HG02763 (cell line): Measurements from ENCODE around the gene MYCBP2.
"Not testable (repeated sequence)": the region's sequence is repeated elsewhere in the genome, so short reads cannot be mapped to it uniquely, and the experiment has no call there.

Experiments
- ATAC-seq: cut with Tn5 transposase; IDR thresholded peaks from one replicate; pipeline ENCODE4 v1.9.1; 2021; ENCODE audit warnings: mild to moderate bottlenecking, moderate library complexity; ENCODE audit not compliant: unreplicated experiment

The MYCBP2 gene

DNA sequence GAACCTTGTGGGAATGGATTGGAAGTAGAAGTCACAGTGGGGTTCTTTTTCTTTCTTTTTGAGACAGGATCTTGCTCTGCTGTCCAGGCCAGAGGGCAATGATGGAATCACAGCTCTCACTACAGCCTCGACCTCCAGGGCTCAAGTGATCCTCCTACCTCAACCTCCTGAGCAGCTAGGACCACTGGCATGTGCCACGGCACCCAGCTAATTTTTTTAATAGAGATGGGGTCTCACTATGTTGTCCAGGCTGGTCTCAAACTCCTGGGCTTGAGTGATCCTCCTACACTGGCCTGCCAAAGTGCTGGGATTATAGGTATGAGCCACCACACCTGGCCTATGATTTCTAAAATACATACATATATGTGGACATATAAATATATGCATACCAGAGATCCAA is 111.4 kb downstream of the MYCBP2 start:
- ATAC-seq = no peak

DNA sequence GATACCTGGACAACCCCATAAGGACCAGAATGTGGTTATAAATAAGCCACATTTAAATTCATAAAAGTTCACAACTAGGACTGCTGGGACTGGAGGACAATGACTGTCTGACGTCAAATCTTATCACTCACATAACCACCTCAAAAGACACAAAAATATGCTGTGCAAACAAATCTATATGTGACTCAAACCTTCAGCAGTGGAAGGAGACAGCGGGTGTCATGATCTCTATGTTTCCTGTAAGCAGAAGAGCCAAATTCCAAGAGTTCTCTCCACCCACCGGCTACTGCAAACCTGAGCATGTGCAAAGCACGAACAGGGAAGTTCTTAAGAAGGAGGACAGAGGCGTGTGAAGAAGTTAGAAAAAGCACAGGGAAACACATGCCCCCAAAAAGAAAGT is 113.2 kb downstream of the MYCBP2 start:
- ATAC-seq = no peak

DNA sequence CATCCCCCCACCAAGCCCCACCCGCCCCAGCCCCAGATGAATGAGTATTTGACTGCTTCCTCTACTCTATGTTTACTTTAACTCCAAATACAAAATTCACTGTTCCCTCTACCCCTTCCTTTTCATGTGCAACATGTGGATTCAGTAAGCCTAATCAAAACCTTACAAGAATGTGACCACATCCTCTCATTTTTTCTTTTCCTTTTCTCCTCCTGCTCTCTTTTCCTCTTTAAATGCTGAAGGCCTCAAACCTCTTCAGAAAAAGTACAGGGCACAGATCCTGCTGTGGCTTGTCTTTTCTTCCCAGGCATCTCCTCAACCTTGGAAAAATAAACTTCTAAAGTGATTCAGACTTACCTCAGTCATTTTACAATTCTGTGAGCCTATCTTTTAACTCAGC is 119.0 kb downstream of the MYCBP2 start:
- no peak for ATAC-seq

DNA sequence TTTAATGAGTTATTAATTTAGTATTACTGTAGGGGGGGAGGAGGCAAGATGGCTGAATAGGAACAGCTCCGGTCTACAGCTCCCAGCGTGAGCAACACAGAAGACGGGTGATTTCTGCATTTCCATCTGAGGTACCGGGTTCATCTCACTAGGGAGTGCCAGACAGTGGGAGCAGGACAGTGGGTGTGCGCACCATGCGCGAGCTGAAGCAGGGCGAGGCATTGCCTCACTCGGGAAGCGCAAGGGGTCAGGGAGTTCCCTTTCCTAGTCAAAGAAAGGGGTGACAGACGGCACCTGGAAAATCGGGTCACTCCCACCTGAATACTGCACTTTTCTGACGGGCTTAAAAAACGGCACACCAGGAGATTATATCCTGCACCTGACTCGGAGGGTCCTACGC is 127.9 kb downstream of the MYCBP2 start:
- not testable (repeated sequence) for ATAC-seq

DNA sequence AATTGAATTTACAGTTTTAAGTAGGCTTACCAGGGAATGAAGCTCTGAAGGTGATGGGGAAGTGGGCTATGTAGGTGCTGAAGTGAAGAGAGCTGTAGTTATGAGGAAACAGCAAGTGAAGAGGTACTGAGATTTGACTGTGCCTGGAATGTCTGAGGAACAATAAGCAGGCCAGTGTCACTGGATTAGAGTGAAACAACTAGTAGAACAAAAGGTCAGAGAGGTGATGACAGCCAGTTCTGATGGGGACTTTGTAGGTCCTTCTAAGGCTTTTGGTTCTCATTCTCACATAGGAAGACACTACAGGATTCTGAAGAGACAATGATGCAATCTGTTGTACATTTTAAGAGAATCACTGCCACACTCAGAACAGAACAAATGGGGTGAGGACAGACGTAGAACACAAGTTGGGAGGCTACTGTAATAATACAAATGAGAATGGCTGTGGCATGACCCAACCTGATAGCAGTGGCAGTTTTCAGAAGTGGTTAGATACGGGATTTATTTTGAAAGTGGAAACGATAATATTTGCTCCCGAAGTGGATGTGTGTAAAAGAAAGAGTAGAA is 130.8 kb downstream of the MYCBP2 start:
- no peak for ATAC-seq

DNA sequence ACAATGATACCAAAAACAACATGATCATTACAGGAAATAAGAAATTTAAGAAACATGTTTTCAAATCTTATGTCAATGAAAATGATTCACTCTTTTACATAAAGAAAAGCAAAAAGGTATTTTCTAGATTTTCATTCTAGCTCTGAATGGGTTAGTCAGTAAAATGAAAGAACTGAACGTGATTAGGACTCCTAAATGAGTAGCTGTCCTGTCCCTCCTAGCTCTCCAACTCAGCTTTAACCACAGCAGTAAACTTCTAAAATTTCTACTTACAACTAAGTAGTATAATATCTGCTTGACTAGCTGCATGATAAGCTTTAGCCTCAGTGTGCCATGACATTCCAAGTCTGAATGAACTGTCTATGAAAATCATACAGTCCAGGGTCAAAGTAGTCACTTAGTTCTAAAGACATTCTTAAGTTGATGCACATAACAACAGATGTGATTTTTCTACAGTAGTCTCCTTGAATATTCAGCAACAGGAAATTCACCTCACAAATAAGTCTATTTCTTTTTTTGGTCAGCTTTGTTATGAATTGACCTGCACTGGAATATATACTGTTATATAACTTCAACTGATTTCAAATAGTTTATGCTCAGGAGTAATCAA is 136.4 kb downstream of the MYCBP2 start:
- ATAC-seq = no peak

DNA sequence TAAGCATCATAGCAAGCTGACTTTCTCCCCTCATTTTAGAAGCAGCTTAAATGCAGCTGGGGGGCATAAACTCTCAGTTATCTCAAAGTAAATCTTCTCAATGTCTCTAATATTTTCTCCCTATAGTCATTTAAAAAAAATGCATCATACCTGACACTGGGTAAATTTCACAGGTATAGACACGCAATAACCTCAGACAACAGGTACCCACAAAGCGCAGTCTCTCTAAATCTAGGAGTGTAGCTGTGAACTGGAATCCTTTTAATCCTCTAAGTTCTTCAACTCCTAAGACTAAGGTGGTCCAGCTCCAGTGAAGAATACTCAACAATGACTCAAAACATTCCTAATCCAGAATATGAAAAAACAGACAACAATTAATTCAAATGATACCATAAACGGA is 141.2 kb downstream of the MYCBP2 start:
- ATAC-seq = no peak

DNA sequence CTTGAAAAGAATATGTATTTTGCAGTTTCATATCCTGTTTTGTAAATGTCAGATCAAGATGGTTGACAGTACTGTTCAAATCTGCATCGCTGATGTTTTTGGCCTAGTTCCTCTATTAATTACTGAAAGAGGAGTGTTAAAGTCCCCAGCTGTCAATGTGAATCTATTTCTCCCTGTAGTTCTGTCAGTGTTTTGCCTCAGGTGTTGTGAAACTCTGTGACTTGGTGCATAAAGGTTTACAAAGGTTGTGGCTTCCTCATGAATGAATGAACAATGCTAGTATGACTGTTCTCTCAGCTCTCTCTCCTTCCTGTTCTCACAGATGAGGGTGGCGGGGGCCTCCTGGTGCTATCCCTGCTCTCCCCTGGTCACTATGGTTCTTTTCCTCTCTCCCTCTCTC is 142.4 kb downstream of the MYCBP2 start:
- ATAC-seq = peak; percentile 95

DNA sequence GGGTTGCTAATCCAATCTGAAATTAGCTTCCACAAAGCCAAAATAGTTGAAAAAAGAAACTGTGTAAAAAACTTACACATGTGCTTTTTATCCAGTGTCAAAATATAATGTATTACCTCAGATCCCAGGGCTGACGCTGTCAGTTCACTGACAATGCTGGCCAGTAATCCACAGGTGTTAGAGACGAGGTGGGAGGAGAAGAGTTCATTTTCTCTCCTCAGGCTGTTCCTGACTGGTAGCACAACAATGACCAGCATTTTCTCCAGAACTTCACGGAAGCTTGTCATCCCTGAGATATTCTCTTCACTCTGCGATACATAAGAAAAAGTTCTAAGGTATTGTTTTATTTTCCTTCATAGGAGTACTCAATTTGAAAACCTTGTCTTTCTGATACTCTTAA is 146.9 kb downstream of the MYCBP2 start:
- ATAC-seq = no peak

DNA sequence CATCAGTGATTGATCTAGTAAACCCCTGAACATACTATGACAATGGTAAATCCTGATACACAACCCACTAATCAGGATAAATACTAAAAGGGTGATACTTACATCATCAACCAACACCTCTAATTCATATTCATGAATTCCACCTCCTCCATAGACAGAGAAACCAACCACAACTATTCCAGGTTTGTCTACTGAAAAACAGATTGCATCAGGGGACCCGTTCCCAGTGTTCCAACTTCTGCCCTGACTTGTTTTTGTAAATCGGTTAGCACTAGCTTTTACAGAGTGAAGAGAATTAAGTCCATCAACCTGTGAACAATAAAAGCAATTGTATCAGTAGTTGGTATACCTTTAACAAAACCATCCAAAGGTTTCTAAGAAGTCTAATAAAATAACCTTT is 149.2 kb downstream of the MYCBP2 start:
- ATAC-seq = no peak

DNA sequence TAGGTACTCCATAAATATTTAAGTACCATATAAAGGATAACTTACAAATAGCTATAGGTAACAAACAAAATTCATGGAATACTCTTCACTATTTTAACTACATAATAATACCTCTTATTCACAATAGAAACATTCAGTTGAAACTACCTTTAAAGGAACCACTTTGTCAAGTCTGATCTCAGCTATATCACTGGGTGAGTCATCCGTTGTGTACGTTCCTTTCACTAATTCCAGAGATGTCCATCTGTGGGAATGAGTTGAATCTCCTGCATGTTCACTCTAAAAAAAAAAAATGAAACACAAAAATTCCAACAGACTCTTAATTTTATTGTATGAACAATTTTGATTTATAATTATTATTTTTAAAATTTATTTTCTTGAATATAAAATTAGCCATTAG is 150.5 kb downstream of the MYCBP2 start:
- no peak for ATAC-seq

DNA sequence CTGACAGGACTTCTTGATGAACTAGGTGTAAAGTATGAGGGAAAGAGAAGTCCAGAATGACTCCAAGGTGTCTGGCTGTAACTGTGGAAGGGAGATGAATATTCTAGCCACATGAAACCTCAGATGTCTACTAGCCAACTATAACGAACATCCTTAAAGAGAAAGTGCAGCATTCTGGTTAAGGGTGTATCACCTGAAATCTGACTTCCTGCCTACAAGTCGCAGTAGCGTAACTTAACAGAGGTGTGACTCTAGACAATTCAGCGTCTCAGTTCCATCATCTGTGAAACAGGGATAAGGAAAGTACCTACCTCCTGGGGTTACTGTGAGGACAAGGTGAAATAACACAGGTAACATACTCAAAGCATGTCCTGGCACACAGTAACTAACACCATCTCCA is 154.2 kb downstream of the MYCBP2 start:
- no peak for ATAC-seq

DNA sequence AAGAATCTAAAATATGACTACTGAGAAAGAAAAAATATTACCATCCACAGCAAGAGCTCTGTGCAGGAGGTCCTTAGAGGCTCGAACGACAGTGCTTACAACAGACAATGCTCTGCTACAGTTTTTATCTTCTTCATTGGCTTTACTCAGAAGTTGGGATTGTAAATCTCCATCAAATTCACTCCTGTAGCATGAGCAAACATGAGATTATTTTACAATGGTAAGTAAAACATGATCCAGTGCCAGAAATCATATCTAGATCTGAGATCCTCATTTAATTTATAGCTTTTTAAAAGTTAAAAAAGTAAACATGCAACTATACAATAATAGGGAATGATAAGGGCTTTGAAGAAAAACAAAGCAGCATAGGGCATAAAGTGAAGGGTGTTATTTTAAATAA is 155.4 kb downstream of the MYCBP2 start:
- ATAC-seq = no peak

DNA sequence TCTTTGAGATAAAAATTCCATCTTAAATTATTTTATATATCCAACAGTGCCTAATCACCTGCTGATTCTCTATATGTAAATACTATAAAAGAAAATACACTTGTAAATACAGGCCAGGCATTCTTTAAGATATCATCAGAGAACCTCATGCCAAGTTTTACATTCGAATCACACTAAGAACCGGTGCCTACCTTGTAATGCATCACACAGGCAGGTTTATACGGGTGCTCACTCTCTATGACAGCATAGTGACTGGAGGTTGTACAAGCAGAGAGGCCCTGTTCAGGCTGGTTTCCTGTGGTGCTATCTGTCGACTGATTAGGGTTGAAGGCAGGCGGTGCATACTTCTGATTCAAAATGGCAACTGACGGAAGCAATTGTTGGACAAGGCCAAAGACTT is 158.7 kb downstream of the MYCBP2 start:
- no peak for ATAC-seq

DNA sequence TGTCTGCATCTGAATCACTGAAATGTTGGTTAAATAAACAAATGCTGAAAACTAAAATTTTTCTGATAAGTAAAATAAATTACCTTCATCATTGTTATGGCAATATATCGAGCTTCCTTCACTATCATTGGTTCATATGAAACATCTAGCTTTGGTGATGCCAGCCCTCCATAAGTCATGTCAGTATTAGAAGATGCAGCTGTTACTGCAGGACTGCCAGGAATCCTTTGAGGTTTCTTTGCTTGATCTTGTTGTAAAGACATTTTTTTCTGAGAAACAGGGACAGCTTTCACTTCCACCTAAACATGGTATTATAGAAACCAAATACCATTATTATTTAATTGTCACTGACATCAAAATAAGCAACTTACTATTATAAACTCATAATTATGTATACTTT is 176.2 kb downstream of the MYCBP2 start:
- ATAC-seq = no peak

DNA sequence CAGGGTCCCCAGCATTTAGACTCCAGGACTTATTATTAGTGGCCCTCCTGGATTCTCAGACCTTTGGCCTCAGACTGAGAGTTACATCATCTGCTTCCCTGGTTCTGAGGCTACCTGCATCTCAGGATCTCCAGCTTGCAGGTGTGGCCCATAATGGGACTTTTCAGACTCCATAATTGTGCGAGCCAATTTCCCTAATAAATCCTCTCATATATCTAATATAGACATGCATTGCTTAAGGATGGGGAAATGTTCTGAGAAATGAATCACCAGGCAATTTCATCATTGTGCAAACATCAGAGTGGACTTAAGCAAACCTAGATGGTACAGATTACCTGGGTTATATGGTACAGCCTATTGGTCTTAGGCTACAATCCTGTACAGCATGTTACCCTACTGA is 183.5 kb downstream of the MYCBP2 start:
- no peak for ATAC-seq

DNA sequence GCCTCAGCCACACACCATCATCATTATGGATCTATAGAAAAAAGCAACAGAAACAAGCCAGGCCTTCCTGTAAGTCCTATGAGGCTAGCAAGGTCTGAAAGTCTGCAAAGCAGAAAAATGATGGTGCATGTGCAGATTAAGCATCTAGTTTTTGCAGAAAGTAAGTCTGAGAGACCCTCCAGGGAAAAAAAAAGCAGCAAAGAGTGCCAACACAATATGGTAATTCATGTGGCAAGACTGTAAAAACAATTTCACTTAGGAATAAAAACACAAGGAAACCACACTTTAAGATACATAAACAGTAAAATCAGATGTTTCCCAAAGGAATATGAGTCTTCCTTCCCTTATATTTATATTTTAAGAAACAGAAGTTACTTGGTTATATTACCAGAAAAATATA is 187.6 kb downstream of the MYCBP2 start:
- no peak for ATAC-seq

DNA sequence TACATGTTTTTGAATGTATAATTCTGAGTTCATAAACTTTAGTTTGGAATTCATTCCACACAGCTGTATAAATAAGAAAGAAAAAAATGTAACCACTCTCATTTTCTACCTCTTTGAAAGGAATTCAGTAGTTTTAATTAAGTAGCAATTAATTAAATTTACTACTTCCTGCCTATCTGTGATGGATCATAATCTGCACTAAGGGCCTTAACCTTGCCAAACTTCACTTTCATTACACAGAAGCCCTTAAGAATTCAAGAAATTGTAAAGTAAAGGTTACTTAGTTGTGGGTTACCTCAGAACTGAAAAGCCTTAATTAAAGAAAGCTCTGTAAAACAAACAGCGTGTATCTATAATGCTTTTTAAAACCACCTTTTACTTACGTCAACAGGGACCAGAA is 188.1 kb downstream of the MYCBP2 start:
- ATAC-seq = no peak

DNA sequence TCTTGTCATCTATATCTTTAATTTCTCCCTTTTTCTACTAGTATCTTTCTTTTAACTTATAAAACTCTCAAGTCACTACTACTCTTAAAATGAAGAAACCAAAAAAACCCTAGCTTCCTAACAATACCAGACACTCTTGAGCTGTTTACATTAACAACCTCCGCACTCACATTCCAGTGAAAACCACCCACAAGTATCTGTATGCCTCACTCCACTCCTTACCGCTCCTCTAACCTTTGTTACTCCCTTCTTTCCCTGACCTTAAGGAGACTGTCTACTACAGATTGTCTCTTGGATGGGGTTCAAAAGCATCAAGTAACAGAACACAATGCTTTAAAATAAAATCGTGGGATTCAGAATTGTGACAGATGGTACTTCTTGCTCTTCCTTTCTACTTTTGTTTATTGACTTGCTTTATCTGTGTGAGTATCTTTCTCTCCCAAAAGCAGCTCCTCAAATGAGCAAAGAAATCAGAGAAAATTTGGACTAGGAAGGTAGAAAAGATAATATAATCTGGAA is 189.9 kb downstream of the MYCBP2 start:
- no peak for ATAC-seq

DNA sequence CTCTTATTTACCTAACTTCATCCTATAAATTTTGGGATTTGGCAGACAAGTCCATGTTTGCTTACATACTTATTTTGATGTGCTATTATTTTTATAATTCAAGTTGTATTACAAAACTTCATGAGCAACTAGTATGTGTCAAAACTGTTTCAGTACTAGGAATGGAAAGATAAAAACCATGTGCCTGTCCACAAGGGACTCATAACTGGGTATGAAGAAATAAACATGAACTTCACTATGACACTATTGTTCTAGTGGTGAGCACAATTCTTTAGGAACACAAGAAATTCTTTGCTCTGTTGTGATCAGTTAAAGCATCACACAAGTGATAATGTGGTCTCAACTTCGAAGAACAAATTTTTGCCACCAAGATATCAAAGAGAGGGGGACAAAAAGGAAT is 202.5 kb downstream of the MYCBP2 start:
- ATAC-seq = no peak

DNA sequence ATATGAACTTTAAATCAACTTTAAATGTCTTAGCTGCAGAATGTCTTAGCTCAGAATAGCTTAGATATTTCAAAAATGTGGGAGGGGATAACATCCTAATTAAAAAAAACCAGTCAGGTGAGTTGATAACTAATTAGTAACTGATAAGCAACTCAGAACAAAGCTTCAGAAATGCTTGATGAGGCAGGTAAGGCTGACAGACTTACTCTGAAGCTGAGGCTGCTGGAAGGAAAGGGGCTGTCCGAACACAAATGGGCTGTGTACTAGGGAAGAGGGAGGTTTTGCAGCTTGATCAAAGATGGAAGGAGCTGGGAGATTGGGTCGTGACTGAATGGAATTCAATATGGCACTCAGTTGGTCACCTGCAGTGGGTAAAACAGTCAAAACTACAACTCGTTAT is 208.8 kb downstream of the MYCBP2 start:
- no peak for ATAC-seq

DNA sequence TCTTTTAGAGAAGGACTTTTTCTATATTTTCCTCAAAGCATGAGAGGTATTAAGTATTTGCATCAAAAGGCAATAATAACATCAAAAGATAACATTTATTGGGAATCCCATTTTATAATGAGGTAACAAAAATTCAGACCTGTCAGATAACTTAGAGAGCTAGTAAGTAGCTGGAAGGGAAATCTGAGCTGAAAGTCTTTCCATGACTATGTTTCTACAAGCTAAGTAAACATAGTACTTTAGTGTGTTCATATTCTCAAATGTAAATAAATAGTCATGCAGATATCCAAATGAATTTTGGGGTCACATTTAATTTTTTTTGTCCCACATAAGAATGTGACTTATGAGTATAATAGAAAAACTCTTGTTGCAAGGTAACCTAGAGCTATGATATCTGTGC is 212.6 kb downstream of the MYCBP2 start:
- ATAC-seq = no peak

DNA sequence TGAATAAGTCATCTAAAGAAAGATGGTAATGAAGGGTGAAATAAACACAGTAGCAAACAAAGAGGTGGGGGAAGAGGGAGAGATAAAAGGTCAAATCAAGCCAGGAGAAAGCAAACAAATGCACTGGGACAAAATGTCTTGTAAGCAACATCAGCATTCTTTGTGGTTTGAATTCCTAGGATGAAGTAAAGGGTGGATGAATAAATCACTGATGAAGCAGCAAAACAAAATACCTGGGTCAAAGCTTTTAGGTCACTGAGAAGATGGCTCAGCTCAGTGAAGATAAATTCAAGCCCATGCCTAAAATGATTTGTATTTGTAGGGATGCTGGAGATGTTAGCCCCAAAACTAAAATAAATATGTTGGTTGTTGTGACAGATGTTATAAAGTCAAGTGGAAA is 213.4 kb downstream of the MYCBP2 start:
- no peak for ATAC-seq
